Prostate gland (tissue), 2 donors: ENCODE measurements around the gene IL25.

Experiments used
- CTCF ChIP-seq, 4 experiments: fragments of 200-600 bp in 2 of 4; fragments of 450-650 bp in 2 of 4; sonication (generic) in 2 of 4; IDR thresholded peaks; 1 replicate in 3 of 4; 2 replicates in 1 of 4; pipeline ENCODE4 v1.5.1; 2016 to 2019; ENCODE audit warnings: antibody characterized with exemption in 4 of 4, mild to moderate bottlenecking in 2 of 4, moderate library complexity in 2 of 4
- POLR2A ChIP-seq: fragments of 450-650 bp; IDR thresholded peaks from one replicate; pipeline ENCODE4 v1.6.1; 2016; ENCODE audit warnings: antibody characterized with exemption, mild to moderate bottlenecking

- no peak for TF ChIP-seq POLR2A
- TF ChIP-seq CTCF (IDR thresholded peaks at IDR 0.05): no peak
Measured at GRCh38 chr14:23377573-23378563, 5.3 kb downstream of the IL25 start.
